GM12872 (cell line): Measurements from ENCODE around the gene CCDC24.

Experiments used
- TF ChIP-seq, protein P1 (sequence below): IDR thresholded peaks from 3 replicates; pipeline ENCODE4 v1.5.1; 2011; ENCODE audit warnings: low read depth, mild to moderate bottlenecking, low read length, moderate library complexity; ENCODE audit not compliant: insufficient read depth

Gene CCDC24

DNA sequence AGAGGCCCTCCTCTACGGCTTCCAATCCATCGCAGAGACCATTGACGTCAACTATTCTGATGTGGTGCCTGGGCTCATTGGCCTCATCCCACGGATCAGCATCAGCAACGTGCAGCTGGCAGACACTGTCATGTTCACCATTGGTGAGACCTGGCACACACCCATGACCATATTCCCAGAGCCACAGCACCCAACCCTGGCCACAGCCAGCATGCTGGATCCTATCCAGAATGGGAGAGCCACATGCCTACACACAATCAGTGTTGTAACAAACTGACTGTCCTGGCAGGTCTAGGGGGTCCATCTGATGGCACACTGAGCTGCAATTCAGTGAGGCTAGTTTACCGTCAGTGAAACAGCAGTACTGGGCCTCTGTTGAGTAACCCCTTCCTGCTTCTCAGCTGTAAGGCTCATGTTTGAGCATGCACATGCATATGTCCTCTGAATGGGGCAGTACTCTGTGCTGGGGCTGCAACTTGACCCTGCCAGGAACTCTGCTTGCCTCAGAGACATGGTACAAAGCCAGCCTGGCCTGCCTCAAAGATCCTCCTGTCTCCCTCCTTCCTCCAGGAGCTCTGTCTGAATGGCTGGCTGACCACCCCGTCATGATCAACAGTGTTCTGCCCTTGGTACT is 33.9 kb upstream of the CCDC24 start:
- TF ChIP-seq, protein P1, sequence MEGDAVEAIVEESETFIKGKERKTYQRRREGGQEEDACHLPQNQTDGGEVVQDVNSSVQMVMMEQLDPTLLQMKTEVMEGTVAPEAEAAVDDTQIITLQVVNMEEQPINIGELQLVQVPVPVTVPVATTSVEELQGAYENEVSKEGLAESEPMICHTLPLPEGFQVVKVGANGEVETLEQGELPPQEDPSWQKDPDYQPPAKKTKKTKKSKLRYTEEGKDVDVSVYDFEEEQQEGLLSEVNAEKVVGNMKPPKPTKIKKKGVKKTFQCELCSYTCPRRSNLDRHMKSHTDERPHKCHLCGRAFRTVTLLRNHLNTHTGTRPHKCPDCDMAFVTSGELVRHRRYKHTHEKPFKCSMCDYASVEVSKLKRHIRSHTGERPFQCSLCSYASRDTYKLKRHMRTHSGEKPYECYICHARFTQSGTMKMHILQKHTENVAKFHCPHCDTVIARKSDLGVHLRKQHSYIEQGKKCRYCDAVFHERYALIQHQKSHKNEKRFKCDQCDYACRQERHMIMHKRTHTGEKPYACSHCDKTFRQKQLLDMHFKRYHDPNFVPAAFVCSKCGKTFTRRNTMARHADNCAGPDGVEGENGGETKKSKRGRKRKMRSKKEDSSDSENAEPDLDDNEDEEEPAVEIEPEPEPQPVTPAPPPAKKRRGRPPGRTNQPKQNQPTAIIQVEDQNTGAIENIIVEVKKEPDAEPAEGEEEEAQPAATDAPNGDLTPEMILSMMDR = no peak

DNA sequence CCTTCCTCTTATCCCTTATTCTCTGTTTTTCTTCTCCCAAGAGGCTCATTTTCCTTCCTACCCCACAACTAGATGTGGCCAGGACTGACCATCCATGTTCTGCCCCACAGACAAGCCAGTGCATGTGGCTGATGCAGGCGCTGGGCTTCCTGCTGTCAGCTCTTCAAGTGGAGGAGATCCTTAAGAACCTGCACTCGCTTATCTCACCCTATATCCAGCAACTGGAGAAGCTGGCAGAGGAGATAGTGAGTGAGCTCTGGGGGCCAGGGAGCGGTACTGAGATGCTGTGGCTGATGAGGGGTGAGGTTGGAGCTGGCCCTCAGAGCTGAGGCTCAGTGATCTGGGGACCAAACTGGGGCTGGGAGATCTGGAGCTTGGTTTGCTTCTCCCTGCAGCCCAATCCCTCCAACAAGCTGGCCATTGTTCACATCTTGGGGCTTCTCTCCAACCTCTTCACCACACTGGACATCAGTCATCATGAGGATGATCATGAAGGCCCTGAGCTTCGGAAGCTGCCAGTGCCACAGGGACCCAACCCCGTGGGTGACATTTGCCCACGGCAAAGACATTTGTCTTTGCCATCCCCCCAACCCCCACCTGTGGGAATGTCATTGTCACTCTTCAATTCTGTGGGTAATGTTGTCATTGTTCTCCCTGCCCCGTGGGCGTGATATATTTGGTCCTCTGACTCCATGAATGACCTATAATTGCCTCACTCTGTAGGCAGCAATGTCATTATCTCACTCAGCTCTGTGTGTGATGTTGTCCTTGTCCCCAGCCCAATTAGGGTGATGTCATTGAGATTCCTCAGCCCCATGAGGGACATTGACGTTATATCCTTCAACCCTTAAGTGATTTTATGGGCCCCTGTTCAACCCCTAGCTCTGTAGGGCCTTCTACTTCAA is 32.8 kb upstream of the CCDC24 start:
- TF ChIP-seq, protein P1 = no peak

DNA sequence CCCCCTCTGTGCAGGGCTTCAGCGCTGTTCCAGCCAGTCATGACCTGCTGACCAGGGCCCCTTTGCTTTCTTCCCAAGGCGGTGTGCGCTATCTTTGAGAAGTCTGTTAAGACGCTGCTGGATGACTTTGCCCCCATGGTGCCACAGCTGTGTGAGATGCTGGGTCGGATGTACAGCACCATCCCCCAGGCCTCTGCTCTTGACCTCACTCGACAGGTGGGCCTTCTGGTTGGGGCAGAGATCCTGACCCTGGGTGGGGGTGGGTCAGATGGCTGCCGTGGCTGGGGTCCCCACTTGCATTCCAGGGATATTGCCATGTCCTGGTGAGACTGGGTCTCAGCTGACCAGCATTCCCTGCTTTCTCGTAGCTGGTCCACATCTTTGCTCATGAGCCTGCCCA is 30.6 kb upstream of the CCDC24 start:
- TF ChIP-seq, protein P1 = no peak

DNA sequence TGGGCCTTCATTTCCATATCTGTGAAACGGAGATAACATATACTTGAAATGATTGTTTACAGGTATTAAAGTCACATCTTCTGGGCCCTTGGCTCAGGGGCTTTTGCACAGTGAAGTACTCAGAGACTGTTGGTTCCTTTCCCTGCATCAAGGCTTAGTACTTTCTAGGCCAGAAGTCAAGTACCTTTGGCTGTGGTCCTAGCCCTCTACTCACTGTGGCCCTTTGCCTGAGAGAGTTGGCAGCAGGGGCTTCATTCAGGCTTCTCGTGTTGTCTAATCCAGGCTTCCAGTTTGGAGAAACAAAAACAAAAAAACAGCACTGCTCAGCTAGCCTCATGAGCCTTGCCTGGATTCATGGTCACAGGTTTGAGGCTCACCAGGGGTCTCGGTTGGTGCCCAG is 29.7 kb upstream of the CCDC24 start:
- TF ChIP-seq, protein P1 = no peak

DNA sequence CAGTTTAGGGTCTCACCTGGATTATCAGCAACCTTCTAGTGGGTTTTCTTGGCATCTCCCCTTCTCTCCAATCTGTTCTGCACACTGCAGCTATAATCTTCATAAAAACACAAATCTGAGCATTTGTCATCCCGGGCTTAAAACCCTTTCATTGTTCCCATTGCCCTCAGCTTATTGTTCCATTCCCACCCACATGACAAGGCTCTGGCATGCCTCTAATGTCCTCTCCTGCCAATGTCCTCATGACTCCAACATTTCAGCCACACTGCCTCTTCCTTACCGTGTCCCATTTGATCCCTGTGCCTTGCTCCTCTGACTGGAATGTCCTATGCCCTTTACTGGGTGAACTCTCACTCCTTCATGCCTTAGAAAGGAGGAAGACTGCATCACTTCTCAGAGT is 29.1 kb upstream of the CCDC24 start:
- TF ChIP-seq, protein P1 = no peak

DNA sequence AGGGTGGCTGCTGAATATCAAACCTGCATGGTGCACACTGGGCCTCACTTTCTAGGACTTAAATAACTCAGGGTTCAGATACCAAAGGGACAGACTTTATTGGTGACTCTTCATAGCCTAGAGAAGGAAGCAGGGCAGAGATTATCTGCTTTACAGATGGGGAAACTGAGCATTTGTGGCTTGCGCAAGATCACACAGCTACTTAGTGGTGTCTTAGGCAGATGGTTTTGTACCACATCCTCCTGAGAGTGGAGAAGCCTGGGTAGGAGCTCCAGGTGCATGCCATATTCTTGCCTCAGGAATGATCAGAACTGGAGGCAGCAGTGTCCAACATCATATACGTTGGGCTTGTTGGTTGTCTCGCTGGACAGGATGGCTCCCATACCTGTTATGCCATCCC is 28.4 kb upstream of the CCDC24 start:
- TF ChIP-seq, protein P1 = no peak

DNA sequence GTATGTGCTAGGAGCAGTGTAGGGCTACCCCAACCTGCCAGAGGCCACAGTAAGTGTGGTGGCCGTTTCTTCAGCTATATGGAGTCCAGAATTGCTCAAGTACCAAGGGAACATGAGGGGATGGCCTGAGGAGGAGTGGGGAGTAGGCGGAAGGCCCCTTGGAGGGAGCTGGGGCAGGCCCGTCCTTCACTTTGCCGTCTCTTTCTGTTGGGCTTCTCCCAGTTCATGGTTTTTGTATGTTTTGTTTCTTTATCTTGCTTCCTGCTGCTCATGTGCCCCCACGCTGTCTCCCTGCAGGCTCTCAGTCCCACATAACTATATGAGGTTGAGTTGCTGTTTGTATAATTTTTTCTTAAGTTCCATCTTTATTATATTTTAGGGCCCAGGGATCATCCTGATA is 27.5 kb upstream of the CCDC24 start:
- TF ChIP-seq, protein P1 = no peak
